Measurements from ENCODE around the gene ST6GALNAC4. TPM values are rescaled to one million over a fixed set of nuclear protein-coding genes. Genes with fewer than 3 reads are reported as not detected.

The ST6GALNAC4 gene
- total and polyA plus RNA-seq, 10 of the 15 experiments (the other 5 are each of a cell fraction or from before 2014, with no cell fraction given), result 4.2 to 63.2 (median 35.2) TPM

DNA sequence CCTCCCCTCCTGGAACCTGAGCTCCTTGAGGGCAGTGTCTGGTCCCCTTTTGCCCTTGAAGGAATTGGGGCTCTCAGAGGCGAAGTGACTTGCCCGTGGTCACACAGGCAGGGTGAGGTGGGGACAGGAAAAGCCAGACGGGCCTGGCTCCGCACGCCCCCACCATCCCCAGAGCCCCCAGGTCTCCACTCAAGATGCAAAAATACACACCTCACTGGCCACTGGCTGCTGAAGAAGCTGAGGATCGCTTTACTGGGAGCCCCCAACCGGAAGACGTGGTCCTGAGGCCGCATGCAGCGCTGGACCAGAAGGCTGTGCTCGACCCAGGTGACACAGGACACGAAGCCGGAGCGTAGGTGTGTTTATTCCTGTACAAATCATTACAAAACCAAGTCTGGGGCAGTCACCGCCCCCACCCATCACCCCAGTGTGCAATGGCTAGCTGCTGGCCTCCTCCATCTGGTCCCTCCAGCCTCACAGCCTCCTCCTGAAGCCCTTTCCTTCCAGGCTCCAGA lies 31.8 kb downstream of the ST6GALNAC4 start:
- POLR2A ChIA-PET, result interaction anchor here (1.3 kb wide), 1 partner anchor 10 kb away, joined by 4 read pairs; no protein-coding TSS in a partner anchor
- RAD21 ChIA-PET (ENCODE audit: unreplicated experiment), result no interaction called here

More for the DNA sequence above, 31.8 kb downstream of the ST6GALNAC4 start:
- ChIA-PET SMC1A (ENCODE audit: uncharacterized antibody, unreplicated experiment) (interaction anchor here (1.2 kb wide), 1 partner anchor 16 kb away, joined by 3 read pairs; no protein-coding TSS in a partner anchor), CTCF (interaction anchor here (1.3 to 1.4 kb wide), 2 partner anchors 36 to 150 kb away, joined by 5 read pairs; partner anchors contain the start of gene TOR2A)
- FAIRE-seq (no peak), DNase-seq (ENCODE audit: low read depth, low spot score) (no peak), ATAC-seq (no peak)
- in situ Hi-C loops (cut with MboI), result no loop called here
- H3K4me1 ChIP-seq (ENCODE audit: control insufficient read depth, insufficient read depth, low read length), result no peaks in the 10 kb centered on the region; the same call in 1 of the 2 replicates
- peaks cover 4% of the 10 kb centered on the region in 2 experiments; a peak in 3 of 4 replicates for H3K36me3 ChIP-seq (ENCODE audit: control insufficient read depth in 2 of 2, insufficient read depth in 2 of 2, low read length in 1 of 2)
- H3K27me3 ChIP-seq (replicated peaks in 1 of 2; ENCODE audit: control insufficient read depth in 2 of 2, insufficient read depth in 2 of 2, low read length in 1 of 2), result no peaks in the 10 kb centered on the region
- H2AFZ ChIP-seq (ENCODE audit: control insufficient read depth, low read depth, low read length), result no peak overlapping the region
- intact Hi-C loops (cut with micrococcal nuclease; ENCODE audit: unreplicated experiment), result loop anchor here (5.0 kb wide), 1 partner anchor 32 kb away; the partner anchor contains the start of gene ST6GALNAC4
- no peak overlapping the region for H3K9ac ChIP-seq (ENCODE audit: control insufficient read depth, insufficient read depth, low read length)
- H3K4me3 ChIP-seq, result no peak overlapping the region
- no peak overlapping the region for H3K4me2 ChIP-seq (ENCODE audit: control insufficient read depth, insufficient read depth)
- no peak overlapping the region for H3K27ac ChIP-seq (ENCODE audit: control insufficient read depth, insufficient read depth)
- no peaks in the 10 kb centered on the region for H3K9me3 ChIP-seq (replicated peaks; ENCODE audit: control insufficient read depth, insufficient read depth, low read length)
- TF ChIP-seq POLR2A (IDR thresholded peaks at IDR 0.05; ENCODE audit: low read depth, low read length), result peak; percentile 26; the same call in 1 of the 2 replicates
- TF ChIP-seq ZBTB11 (CRISPR knock-in tag; IDR thresholded peaks at IDR 0.05), result no peak
- WGBS (ENCODE audit: insufficient coverage, insufficient replicate concordance, low lambda C conversion rate, missing lambda C conversion rate), result 7% methylated on average over 15 of the region's 15 CpGs
- H3K79me2 ChIP-seq (ENCODE audit: control insufficient read depth, insufficient read depth, low read length), result no peaks in the 10 kb centered on the region
- H4K20me1 ChIP-seq (ENCODE audit: control insufficient read depth, insufficient read depth), result no peaks in the 10 kb centered on the region
- BruUV-seq (replicated peaks), result no TSS peak
